NCI-H2227 treated with DMSO at 0.1 percent for 48 hours (cell line): ENCODE measurements around the gene CNGA1.
A peak's percentile ranks its signal among the peaks of the same experiment; 100 is the strongest.
"Not testable (repeated sequence)": the region's sequence is repeated elsewhere in the genome, so short reads cannot be mapped to it uniquely, and the experiment has no call there.

Experiments used
- DNase-seq: peaks from one replicate; lab custom pipeline; 2025; lab: John Stamatoyannopoulos, UW

The CNGA1 gene

DNA sequence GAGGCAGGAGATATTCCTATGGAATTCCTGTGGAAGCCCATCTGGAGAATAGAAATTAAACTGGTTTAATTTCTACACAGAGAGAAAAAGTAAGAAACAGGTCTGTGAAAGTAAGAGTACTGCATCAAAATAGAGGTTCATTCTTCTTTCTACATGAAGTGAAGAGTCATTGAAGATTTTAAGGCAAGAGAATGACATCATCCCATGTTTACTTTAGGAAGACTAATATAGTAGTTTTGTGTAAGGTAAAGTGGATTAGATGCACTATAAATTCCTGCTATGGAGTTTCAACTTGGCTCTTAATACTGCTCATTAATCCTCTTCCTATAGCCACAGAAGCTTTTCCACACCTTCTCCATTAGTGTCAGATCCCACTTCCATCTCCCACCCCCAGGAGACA lies 47.6 kb downstream of the CNGA1 start:
- DNase-seq = no peak

DNA sequence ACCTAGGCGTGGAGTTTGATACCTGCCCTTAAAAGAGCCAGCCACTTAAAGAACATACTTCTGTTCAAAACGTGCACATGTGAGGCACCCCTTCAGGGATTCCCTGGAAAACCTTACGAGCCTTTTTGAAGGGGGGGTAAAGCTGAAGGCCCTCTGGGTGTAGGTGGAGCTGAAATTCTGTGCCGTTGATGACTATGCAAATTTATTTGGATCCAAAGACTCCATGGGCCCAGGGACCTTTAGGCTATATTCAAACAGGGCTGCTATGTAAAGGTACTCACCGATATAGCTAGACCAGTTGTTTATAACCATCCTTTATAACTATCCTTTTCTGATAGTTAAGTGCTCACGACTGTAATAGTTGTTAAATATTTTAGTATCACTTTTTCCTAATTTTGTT lies 61.8 kb downstream of the CNGA1 start:
- DNase-seq = no peak

GRCh38 chr4:47954245-47954644 lies 62.2 kb downstream of the CNGA1 start:
- no peak for DNase-seq

- DNase-seq = no peak
Observed at GRCh38 chr4:47945930-47946726, 70.4 kb downstream of the CNGA1 start.

GRCh38 chr4:47942081-47942819 lies 74.2 kb downstream of the CNGA1 start:
- no peak for DNase-seq

GRCh38 chr4:47939456-47939855 lies 77.0 kb downstream of the CNGA1 start:
- DNase-seq = no peak

GRCh38 chr4:47936336-47936735 lies 80.1 kb downstream of the CNGA1 start:
- DNase-seq = no peak

DNA sequence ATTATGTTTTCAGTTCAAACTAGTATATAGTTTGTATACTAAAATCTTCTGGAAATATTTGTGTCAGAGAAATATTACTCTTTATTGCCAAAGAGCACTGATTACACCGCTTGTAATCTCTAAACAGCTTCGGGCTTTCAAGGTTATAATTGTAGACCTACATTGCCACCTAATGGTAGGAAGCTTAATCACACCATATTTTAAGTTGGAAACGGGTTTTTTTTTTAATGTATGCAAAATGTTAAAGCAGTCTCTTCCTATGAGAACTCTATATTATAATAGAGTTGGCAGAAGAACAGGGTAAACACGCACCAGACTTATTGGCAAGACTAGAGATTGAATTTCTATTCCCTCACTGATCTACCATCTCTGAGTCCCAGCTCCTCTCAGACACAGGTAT lies 82.6 kb downstream of the CNGA1 start:
- peak; percentile 8 for DNase-seq

DNA sequence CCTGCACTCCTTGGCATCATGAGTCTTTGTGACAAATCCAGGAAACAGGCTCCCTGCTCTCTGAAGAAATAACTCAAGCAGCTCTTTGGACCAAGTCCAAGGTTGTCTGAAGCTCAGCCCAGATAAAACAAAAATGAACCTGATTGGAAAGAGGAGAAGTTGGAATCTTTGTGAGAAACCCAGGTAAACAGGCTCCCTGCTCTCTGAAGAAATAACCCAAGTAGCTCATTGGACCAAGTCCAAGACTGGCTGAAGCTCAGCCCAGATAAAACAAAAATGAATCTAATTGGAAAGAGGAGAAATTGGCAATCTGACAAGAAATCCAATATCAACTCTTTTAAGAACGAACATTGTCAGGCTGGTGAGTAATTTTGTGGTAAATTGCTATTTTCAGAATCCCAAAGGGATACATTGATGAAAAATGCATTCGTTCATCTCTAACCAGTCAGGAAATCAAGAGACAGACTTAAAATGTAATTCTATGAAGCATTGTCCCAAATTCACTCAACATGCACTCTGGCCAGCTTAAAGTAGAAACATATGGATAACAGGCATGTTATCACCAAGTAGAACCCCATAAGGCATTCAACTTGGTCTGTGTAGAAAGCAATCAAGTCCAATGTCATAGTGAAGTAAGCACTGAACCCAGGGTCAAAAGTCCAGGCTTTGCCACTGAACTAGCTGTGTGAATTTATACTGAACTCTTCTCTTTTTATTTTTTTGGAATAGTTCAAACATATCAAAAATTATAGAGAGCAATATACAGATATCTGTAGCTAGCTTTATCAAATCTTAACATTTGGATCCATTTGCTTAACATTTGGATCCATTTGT lies 85.3 kb downstream of the CNGA1 start:
- DNase-seq = no peak

DNA sequence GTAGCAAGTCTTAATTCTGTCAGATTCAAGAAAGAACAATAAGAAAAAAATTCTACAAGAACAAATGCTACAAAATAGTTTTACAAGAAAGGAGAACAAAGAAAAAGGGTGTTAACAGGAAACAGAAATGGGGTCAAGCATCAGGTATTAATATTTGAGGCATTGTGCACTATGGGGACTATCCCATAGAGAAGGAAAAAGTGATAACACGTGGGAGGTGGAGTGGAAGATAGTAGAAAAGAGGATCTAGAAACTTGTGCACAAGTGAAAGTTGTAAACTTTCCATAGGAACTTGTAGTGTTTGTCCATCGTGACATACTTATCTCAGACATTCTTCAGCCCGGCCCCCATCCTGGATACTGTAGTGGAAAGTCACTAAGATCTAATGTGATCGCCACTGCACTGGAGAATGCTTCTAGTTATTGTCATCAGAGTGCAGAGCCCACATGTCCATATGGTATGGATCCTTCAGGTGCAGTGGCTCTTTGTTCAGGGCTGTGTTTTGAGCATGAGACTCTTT lies 86.7 kb downstream of the CNGA1 start:
- no peak for DNase-seq

- DNase-seq = peak; percentile 16
Observed at GRCh38 chr4:47926667-47927258, 89.7 kb downstream of the CNGA1 start.

DNA sequence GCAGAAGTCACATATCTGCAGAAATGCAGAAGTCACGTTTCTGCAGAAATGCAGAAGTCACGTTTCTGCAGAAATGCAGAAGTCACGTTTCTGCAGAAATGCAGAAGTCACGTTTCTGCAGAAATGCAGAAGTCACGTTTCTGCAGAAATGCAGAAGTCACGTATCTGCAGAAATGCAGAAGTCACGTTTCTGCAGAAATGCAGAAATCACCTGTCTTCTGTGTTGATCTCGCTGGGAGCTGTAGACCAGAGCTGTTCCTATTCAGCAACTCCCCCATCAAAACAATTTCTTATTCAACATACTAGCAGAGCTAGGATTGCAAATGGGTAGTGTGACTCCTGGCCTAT lies 93.2 kb downstream of the CNGA1 start:
- not testable (repeated sequence) for DNase-seq

DNA sequence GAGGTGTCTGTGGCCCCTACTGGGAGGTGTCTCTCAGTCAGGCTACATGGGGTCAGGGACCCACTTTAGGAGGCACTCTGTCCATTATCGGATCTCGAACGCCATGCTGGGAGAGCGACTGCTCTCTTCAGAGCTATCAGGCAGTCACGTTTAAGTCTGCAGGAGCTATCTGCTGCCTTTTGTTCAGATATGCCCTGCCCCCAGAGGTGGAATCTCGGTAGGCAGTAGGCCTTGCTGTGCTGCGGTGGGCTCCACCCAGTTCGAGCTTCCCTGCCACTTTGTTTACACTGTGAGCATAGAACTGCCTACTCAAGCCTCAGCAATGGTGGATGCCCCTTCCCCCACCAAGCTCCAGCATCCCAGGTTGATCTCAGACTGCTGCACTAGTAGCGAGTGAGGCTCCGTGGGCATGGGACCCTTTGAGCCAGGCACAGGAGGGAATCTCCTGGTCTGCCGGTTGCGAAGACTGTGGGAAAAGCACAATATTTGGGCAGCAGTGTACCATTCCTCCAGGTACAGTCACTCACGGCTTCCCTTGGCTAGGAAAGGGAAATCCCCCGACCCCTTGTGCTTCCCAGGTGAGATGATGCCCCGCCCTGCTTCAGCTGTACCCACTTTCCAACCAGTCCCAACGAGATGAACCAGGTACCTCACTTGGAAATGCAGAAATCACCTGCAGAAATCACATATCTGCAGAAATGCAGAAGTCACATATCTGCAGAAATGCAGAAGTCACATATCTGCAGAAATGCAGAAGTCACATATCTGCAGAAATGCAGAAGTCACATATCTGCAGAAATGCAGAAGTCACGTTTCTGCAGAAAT lies 93.8 kb downstream of the CNGA1 start:
- DNase-seq = not testable (repeated sequence)

GRCh38 chr4:47917163-47917562 lies 99.3 kb downstream of the CNGA1 start:
- not testable (repeated sequence) for DNase-seq

DNA sequence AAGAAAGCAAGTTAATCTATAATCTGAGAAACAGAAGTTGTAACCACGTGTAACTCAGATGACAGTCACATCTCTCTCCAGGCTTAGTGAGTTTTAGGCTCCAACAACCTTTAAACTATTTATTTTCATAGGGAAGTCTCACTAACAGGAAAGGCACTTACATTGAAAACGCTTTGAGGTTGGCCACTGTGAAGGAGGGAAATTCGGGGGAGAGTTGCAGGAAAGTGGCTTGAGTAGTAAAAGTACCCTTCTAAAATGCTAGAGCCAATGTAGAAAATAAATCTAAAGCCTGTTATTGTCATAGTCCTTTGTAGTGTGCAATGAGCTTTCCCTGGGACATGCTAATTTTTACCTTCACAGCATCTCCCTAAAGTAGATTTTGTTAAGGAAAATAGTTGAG lies 101.1 kb downstream of the CNGA1 start:
- no peak for DNase-seq

- DNase-seq = peak; percentile 70
Observed at GRCh38 chr4:47914926-47915237, 101.6 kb downstream of the CNGA1 start.

- DNase-seq = peak; percentile 94
Observed at GRCh38 chr4:47914220-47914925, 102.1 kb downstream of the CNGA1 start, which contains the start of gene NFXL1. Gene NFXL1, minus strand, starts transcription at chr4:47914583. Its CDS starts 380 bp downstream, at chr4:47914203.

- no peak for DNase-seq
Observed at GRCh38 chr4:47913861-47914219, 102.6 kb downstream of the CNGA1 start.

- no peak for DNase-seq
Observed at GRCh38 chr4:47913330-47913729, 103.2 kb downstream of the CNGA1 start.

DNA sequence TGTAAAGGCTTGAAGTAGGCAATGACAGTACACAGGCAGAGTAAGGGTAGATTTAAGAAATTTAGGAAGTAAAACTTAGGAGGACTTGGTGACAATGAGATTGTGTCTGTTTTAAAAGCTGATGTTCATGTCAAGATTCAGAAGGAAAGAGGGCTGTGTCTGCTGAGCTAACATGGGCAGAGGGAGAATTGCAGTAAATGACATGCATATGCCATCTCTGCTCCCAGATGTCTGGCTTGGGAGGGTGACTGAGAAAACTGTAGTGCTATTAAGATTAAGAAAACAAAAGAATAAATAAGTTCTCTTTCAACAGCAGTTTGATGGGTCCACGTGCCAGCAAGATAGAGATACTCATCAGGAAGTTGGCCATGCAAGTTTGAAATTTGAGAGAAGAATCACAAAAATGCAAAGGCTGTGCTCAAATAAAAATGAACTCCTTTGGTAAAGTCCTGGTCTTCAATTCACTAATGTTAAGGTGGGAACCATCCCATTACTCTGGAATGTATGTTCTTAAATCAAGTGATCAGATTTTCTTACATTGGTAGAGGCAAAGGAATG lies 109.3 kb downstream of the CNGA1 start:
- no peak for DNase-seq
